WI38 (cell line): ENCODE measurements around the gene RPN1.

Experiments used
- H3K4me3 ChIP-seq: 2 replicates; pipeline ENCODE4 v1.5.1; 2011; ENCODE audit warnings: low read depth, mild to moderate bottlenecking, control low read depth, low read length
- CTCF ChIP-seq: IDR thresholded peaks from 2 replicates; pipeline ENCODE4 v1.5.1; 2012; ENCODE audit warnings: low read depth, mild to moderate bottlenecking, control low read depth, low read length

RPN1 gene

GRCh38 chr3:128647307-128647706 lies 3.3 kb downstream of the RPN1 start:
- no peak overlapping the region for H3K4me3 ChIP-seq
- TF ChIP-seq CTCF = no peak

DNA sequence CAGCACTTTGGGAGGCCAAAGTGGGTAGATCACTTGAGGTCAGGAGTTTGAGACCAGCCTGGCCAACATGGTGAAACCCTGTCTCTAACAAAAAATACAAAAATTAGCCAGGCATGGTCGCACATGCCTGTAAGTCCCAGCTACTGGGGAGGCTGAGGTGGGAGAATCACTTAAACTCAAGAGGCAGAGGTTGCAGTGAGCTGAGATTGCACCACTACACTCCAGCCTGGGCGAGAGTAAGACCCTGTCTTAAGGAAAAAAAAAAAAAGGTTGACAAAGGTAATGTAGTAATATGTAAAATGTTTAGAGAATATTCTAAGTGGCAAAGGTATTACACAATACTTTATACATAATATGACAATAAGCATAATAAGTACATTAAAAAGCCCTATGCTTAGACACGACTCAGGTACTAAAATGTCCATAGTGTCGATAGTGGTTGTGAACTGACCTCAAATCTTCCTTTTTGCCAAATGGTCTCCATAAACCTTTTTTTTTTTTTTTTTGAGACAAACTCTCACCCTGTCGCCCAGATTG lies 16.5 kb downstream of the RPN1 start:
- H3K4me3 ChIP-seq = no peak overlapping the region
- no peak for TF ChIP-seq CTCF

DNA sequence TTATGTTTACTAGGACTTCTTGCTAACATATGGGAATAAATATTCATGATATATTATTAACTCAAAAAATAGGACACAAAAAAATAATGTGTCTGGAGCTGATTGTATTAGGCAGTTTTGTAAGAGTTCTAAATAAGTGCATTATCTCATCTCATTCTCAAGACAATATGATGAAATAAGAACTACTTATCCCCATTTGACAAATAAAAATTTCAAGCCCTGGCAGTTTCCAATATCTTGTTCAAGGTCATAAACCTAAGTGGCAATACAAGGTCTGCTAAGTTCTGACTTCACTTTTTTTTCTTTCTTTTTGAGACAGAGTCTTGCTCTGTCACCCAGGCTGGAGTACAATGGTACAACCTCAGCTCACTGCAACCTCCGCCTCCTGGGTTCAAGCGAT lies 18.3 kb downstream of the RPN1 start:
- TF ChIP-seq CTCF = no peak

GRCh38 chr3:128629936-128630335 lies 20.7 kb downstream of the RPN1 start:
- TF ChIP-seq CTCF = no peak
- no peak overlapping the region for H3K4me3 ChIP-seq

More for the DNA sequence above, 18.3 kb downstream of the RPN1 start:
- no peak overlapping the region for H3K4me3 ChIP-seq

DNA sequence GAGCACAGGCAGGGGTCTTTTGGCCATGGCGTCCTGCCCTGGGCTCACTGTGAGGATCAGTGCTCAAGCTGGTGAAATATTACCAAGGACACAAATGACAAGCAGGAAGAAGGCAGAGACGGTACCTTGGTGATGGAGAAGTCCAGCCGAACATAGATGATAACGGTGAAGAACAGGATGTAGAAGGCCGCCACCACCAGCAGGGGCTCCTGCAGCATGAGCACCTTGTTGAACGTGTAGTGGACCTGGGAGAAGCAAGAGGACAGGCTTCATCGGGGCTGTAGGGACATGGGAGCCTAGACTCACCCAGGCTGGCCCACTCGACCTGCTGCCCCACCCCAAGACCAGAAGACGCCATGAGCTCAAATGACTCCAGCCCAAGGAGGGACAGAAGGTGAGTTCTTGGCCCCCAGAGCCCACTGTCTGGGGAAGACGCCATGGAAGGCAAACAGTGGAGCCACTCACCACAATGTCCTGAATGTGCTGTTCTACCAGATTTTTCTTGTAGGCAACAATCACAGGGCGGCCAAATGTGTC lies 25.1 kb downstream of the RPN1 start:
- H3K4me3 ChIP-seq = no peak overlapping the region
- TF ChIP-seq CTCF = no peak

- H3K4me3 ChIP-seq = no peak overlapping the region
- TF ChIP-seq CTCF = no peak
Measured at GRCh38 chr3:128624526-128625138, 26.0 kb downstream of the RPN1 start.

DNA sequence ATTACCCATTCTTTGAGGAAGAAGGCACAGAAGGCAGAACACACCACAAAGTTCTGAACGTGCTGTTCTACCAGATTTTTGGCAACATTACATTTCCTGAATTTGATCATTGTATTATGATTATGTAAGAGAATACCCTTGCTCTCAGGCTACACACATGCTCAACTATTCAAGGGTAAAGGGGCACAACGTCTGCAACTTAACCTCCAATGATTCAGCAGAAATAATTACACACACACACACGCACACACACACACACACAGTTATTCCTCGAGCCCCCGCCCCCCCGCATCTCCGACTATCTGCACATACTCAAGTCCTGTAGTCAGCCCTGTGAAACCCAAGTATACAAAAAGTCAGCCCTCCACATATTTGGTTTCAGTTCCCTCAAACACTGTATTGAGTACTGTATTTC lies 26.8 kb downstream of the RPN1 start:
- TF ChIP-seq CTCF = no peak
- no peak overlapping the region for H3K4me3 ChIP-seq
